Activated CD4-positive, alpha-beta T cell treated with anti-CD3 and anti-CD28 coated beads for 48 hours (primary cell): ENCODE results near the gene TPST2.

Experiments used
- DNase-seq: peaks from one replicate; pipeline ENCODE4 v3.0.0-alpha.2; 2020

TPST2 gene

DNA sequence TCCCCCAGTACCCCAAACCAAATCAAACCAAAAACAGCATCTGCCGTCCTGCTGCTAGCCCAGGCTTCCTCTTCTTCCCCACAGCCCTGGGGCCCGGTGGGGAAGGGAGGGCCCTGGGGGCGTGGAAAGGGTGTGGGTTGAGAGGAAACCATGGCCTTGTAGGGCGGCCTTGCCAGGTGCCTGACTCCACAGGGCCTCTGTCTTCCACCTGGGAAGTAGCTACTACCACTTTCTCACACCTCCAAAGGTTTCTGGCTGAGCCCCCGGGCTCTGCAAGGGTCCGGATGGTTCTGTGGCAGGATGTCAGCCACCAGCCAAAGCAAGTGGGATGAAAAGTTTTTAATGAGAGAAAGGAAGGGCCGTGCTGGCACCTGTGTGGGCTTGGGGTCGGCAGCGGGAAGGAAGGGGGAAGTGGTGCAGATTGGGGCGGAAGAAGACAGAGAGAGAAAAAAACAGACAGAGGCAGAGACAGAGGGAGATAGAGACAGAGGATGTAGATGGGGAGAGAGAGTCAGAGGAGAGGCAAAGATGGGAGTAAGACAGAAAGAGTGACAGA lies 10.5 kb downstream of the TPST2 start:
- peak; percentile 66 for DNase-seq

DNA sequence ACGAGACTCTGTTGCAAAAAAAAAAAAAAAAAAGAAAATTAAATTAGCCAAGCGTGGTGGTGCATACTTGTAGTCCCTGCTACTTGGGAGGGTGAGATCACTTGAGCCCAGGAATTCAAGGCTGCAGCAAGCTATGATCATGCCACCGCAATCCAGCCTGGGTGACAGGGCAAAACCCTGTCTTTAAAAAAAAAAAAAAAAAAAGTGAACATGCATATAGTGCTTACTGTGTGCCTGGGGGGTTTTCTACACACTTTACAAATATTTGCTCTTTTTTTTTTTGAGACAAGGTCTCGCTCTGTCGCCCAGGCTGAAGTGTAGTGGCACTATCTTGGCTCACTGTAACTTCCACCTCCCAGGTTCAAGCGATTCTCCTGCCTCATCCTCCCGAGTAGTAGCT lies 12.9 kb downstream of the TPST2 start:
- DNase-seq, result no peak

- no peak for DNase-seq
These were observed 13.8 kb downstream of the TPST2 start for GRCh38 chr22:26576026-26576680.

DNA sequence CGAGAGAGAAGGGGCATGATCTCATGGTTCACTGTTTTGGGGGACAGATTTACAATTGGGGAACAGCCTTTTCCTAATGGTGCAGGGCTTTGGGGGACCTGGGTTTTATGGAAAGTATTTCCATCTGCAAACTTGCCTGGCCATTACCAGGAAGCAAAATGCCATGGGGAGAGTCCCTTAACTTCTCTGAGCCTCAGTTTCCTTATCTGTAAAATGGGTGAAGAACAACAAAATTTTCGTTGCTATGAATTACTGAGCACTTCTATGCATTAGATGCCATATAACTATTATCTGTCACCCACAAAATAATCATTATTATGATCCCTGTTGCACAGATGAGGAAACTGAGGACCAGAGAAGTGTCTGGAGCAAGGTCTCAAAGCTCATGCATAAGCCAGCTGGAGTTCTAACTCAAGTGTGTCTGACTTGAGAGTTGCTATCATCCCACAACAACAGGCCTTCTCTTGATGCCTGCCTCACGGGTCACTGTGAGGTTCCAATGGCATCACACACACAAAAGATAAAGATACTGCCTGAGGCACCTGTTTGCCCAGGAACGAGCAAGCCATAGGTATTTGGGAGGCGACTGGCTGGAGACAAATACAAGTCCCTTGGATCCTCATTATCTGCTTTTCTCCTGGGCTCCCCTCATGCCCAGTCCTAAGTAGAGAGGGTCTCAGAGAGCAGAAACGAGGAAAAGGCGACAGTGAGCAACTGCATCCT lies 15.8 kb downstream of the TPST2 start:
- DNase-seq, result no peak

DNA sequence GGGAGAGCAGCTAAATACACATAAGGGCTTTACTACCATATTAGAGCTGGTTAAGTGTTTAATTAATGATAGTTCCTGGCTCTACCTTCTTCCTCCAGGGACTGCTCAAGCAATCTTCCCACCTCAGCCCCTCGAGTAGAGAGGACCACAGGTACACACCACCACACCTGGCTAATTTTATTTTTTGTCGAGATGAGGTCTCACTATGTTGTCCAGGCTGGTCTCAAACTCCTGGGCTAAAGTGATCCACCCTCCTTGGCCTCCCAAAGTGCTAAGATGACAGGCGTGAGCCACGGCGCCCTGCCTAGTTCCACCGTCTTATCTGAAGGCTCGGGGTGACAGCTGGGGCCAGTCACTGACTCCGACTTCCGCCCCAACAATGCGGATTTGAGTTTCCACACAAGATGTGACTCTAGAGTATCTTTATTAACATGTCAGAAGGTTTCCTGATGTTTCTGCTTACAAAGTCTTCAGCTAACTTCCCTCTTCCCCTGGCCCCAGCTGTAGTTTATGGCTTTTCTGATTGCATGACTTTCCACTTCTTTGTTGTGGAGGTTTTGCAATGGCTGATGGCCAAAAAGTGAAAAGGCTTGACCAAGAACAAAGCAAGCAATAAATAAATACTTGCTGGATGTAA lies 16.8 kb downstream of the TPST2 start:
- no peak for DNase-seq

DNA sequence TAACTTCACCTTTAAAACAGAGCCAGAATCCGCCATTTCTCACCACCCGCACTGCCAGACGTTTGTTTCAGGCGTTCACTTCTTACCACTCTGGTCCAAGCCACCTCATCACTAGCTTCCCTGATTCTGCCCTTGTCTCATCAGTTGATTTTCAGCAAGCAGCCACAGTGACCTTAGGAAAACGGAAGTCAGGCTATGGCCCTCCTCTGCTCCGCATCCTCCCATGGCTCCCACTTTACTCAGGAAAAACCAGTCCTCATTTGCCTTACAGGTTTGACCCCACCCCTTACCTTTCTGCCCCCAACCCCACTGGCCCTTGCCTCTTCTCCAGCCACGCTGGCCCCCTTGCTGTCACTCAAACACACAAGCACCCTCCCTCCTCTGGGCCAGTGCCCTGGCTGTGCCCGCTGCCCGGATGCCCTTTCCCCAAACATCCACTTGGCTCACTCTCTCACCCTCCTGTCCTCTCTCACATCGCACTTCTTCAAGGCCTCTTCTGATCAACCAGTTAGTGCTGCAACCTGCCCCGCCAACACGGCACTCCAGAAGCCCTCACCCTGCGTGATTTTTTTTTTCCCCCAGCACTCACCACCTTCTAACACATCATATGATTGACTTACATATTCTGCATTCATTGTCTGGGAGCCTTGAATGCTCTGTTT lies 18.9 kb downstream of the TPST2 start:
- DNase-seq, result no peak

DNA sequence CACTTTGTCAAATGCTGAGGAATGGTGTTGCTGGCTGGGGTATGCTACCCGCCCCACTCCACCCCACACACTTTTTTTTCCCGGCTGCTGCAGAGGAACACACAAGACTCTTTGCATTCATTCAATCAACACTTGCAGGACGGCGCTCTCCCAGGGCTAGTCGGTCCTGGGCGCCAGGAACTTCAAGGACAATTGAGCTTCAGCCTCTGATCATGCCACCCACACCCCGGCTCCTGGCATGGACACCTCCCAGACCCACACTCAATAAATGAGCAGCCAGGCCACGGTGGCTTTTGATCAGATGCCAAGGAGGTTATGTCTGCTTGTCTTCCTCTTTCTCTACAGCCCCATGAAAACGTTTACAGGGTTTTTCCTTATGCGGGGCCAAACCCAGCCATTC lies 19.8 kb downstream of the TPST2 start:
- DNase-seq, result no peak

GRCh38 chr22:26568207-26568706 lies 21.7 kb downstream of the TPST2 start:
- DNase-seq, result no peak

- DNase-seq, result no peak
These were observed 22.3 kb downstream of the TPST2 start for GRCh38 chr22:26567610-26568009.

- DNase-seq, result no peak
These were observed 22.9 kb downstream of the TPST2 start for GRCh38 chr22:26566994-26567393.

- no peak for DNase-seq
These were observed 24.0 kb downstream of the TPST2 start for GRCh38 chr22:26565889-26566288.

- no peak for DNase-seq
These were observed 24.8 kb downstream of the TPST2 start for GRCh38 chr22:26565181-26565580.

DNA sequence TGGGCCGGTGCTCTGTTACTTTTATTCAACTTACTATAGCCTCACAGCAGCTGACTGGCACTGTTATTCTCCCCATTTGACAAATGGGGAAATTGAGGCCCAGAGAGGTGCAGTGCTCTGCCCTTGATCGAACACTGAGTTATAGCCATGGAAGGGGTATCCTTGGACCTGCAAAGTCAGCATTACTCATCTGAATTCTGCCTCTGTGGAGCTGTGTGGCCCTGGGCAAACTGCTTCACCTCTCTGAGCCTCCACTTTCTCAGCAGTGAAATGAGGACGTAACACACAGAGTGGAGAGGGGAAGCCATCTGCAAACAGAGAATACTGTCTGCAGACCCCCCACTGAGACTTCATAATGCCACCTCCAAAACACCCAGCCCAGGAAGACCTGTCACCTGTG lies 25.3 kb downstream of the TPST2 start:
- no peak for DNase-seq

GRCh38 chr22:26564181-26564580 lies 25.8 kb downstream of the TPST2 start:
- DNase-seq, result no peak

- no peak for DNase-seq
These were observed 26.9 kb downstream of the TPST2 start for GRCh38 chr22:26563022-26563421.

DNA sequence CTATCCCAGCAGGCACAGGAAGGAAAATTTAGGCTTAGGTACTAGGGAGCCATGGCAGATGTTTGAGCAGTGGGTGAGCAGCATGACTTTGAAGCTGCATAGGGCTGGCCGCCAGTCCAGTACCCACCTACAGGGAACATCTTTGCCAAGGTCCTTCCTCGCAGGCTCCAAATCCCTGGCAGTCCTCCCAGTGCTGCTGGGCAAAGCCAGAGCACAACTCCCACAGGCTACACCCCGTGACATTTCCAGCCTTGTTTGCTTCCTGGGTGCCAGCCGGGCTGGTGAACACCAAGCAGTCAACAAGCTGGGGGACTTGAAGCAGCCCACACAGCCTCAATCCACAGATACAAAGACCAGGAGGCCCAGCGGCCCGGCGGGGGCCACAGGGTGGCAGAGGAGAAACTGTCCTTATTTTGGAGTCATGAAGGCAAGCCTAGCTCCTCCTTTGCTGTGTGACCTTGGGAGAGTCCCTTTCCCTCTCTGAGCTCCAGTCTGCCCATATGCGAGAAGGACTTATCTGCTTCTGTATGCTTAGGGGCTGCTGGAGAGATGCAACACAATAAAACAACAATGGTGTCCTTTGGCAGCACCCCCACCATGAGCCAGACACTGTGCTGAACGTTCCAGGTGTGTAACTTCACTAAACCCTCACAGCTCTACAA lies 28.0 kb downstream of the TPST2 start:
- no peak for DNase-seq

- DNase-seq, result no peak
These were observed 29.9 kb downstream of the TPST2 start for GRCh38 chr22:26559961-26560575.

DNA sequence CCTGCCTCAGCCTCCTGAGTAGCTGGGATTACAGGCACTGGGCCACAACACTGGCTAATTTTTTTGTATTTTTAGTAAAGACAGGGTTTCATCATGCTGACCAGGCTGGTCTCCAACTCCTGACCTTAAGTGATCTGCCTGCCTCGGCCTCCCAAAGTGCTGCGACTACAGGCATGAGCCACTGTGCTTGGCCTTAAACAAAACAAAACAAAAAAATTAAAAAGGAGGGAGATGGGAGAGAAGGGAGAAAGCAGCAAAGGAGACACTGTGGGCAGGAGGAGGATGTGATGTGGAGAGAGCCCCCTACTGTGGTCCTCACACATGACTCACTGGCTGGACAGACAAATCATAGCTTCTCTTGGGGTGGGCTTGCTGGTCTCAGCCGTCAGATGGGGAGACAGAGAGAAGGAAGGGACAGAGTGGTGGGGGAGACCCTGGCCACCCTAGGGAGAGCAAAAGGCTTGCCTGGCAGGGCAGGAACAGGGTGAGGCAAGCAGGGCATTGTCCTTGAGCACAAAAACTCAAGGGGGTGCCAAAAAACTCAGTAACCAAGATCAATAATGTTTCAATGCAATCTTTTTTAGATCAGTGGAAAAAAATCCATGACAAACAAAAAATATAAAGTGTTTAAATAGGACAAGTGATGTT lies 31.6 kb downstream of the TPST2 start:
- DNase-seq, result no peak

DNA sequence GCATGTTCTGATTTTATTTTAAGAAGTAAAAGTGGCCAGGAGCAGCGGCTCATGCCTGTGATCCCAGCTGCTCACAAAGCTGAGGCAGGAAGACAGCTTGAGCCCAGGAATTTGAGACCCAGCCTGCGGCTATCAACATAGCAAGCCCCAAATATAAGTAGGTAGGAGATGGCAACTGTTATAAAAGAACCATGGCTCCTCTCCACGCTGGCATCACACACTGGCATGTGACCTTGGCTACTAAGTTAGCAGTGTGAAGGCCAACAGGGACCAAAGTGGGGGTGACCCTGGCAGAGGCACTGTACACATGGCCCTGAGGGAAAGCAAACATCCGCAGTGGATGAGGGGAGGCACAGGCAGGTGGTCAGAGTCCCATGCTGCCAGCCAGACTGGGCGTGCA lies 33.0 kb downstream of the TPST2 start:
- no peak for DNase-seq

- DNase-seq, result no peak
These were observed 34.5 kb downstream of the TPST2 start for GRCh38 chr22:26555478-26555877.

DNA sequence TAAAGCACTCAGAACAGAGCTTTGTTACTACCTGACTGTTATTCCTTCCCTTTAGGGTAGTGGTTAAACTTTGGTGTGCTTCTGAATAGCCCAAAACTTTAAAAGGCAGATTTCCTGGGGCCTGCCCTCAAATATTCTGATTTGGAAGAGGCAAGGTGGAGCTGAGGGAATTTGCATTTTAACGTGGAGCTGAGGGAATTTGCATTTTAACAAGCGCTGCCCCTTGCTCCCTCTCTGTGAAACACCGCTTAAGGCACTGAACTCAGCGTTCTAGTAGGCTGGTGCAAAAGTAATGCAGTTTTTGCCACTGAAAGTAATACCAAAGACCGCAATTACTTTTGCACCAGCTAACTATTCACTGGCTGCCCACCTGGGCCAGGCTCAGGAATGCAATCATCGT lies 35.0 kb downstream of the TPST2 start:
- no peak for DNase-seq
